NCI-H1417 treated with DMSO at 0.1 percent for 48 hours (cell line): ENCODE measurements around the gene TRABD2B.

Experiments
- DNase-seq: peaks from one replicate; lab custom pipeline; 2025; lab: John Stamatoyannopoulos, UW

The TRABD2B gene

GRCh38 chr1:47796626-47797025, 200.6 kb downstream of the TRABD2B start:
- DNase-seq = no peak

GRCh38 chr1:47795102-47795501, 202.1 kb downstream of the TRABD2B start:
- DNase-seq = no peak

DNA sequence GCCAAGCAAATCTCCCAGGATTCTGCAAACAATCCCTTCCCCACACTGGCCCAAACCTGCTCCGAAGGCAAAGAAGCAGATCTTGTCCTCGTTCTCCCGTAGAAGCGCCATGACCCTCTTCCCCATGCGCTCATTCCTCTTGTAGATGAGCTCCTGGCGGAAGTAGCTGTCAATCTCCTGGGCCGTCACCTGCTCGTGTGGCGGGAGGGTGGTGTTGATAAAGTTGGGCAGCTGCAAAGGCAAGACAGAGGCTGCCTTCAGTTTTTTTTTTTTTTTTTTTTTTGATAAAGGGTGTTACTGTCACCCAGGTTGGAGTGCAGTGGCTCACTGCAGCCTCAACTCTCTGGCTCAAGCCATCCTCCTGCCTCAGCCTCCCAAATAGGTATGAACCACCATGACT, 202.7 kb downstream of the TRABD2B start:
- no peak for DNase-seq

GRCh38 chr1:47794081-47794480, 203.1 kb downstream of the TRABD2B start:
- no peak for DNase-seq

DNA sequence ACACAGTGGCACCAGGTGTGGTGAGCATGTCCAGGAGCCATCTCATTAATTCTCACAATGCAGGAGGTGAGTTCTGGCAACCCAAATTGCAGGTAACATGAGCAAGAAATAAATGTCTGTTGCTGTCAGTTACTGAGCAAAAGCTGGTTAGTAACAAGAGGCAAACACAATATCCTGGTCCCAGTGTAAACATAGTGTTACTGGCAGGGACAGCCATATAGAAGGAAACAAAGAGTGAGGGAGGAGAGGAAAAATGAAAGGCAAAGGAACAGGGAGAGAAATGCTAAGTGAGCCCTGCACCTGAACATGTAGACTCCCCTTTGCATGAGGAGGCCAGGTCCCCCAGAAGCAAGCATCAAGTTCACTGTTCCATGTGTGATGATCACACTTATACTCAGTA, 203.6 kb downstream of the TRABD2B start:
- no peak for DNase-seq

DNA sequence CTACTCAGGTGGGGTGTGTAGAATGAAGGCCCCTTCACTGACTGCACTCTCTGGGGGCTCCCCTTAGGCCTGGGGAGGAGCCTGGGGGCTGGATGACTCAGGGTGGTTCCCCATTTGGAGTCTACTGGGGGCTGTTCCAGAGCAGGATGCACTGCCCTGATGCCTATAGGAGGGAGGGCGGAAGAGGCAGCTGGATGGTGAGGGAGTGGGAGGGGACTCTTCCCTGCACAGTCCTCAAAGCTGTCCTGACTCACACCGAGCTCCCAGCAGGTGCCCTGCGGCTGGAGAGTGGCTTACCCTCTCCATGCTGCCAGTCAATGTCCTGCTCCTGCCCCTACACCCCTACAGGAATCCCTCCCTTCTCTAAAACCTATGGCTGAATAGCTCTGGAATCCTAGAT, 204.4 kb downstream of the TRABD2B start:
- no peak for DNase-seq

DNA sequence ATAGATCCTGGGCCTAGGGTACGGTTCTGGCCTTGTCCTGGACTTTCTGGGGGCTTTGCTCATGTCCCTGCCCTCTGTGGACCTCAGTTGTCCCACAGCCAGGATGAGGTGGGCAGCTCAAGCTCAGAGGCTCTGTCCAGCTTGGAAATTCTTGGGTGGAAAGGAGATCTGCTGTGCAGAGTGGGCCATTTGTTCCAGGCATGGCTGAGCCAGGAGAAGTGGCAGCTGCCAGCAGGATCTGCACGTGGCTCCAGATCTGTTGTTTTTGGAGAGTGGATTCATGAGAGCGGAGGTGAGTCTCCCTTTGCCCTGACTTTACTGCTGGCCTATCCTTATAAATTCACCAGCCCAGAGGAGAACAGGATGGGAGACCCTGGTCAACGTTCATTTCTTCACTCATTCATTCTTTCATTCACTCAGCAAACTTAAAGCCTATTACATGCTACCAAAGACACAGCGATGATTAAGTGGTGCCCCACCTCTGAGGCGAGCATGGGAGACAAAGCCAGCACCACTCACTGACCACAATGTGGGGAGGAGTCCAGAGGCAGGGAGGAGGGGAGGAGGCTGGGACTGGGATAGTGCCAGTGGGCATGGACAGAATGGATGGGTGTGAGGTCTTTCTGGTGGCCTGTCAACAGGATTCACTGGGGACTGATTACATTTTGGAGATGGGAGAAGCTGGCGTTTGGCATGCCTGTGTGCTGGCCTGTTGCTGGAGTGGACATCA, 205.1 kb downstream of the TRABD2B start:
- no peak for DNase-seq

DNA sequence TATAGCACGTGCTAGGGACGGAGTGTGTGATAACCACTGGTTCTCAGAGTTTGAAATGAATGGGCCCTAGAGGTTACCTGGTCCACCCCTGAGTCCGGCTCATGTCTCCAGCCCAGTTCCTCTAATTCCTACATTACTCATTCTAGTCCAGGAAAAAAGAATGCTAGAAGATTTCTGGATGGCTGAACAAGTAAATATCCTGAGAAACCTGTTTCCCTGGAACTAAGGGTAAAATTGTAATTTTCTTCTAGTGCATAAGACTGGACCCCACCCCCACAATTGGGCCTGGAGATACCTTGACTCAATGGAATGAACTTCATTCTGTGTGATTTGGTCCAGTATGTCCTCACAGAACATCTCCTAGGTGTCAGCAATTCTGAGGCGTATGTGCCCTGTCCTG, 208.4 kb downstream of the TRABD2B start:
- no peak for DNase-seq

DNA sequence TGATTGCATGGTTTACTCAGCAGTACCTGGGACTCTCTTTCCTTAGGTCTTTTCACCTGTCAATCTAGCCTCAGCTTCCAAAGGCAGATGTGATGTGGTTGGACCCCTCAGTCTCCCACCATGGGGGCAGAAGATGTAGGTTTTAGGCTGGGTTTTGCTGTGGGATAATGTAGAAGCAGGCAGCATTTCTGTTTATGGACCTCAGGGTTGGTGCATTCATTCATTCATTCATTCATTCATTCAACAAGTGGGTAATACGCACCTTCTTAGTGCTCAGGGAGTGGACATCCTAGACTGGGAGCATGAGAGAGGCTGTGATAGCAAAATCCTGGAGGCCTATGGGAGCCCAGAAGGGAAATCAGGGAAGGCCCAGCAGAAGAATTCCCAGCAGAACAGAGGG, 209.6 kb downstream of the TRABD2B start:
- no peak for DNase-seq

DNA sequence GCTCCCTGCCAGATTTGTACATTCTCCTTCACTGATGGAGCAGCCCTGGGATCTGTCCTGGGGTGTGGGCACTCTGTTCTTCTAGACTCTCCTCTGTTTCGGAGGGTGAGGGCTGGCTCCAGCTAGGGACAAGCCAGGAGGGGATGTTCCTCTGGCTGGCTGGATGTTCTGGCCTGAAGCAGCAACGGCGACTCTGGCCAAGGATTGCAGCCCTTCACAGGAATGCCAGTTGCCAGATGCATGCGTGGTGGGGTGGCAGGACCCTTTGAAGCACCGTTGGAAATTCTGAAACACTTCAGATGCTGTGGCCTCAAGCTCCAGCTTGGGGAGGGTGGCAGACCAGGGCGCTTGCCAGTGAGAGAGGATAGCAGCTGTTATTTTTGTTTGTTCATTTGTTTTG, 210.9 kb downstream of the TRABD2B start:
- DNase-seq = no peak

- no peak for DNase-seq
Measured at GRCh38 chr1:47785561-47786271, 211.5 kb downstream of the TRABD2B start.

DNA sequence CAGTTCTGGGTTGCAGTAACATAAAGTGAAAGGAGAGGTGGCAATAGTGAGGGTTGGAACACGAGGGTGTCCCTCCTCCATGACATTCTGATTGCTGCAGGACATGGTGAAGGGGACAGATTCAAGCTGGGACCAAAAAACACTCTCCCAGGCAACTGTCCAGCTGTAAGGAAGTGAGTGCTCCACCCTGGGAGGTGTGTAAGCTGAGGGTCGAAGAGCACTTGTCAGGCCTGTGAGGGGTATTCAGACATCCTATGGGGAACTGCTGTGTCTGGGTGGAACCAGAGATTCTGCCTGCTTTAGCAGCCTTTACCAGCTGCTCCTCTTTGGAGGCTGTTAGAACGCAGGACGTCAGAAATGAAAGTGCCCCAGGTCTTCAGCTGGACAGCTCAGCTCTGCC, 212.1 kb downstream of the TRABD2B start:
- DNase-seq = no peak

DNA sequence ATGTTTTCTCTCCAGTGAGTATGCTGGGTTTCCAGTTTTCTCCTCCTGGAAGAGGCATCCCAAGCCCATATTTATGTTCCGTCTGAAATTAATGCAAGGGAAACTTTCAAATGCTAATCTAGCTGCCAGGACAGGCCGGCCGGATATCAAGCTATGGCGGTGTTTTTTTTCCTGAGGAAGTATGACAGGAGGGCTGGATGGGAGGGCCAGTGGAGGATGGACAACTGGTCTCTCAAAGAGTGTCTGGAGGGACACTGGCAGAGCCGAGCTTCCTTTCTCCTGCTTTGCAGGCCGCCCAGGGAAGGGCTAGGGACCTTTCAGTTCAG, 212.7 kb downstream of the TRABD2B start:
- no peak for DNase-seq

GRCh38 chr1:47783638-47784496, 213.3 kb downstream of the TRABD2B start:
- DNase-seq = no peak

DNA sequence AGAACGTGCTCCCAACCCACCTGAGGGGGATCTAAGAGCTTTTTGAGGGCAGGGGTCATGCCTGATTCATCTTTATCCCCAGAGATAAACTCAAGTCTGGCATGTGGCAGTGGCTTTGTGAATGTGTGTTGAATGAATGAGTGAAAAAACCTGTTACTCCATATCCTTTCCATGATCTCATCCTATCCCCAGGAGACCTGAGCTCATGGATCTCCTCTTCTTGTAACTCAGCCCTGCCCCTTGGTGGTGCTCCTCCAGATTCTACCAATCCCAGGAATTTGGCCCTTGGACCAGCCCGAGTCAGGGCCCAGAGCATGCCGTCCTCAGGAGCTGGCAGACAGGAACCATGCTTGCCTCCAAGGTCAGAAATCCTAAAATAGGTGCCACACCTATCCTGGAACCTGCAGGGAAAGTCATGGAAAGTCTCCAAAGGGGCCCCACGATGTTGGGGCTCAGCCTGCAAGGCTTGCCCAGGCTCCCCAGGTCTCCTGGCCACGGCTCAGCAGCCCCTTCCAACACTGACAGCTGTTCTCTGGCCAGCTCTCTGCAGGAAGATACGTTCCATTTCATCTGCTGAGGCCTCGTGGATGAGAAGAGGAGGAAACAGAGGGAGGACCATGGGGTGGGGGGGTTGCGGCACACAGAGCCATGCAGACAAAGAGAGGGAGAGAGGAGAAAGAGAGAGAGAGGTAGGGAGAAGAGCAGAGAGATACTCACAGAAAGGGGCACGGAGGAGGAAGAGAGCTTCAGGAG, 214.6 kb downstream of the TRABD2B start:
- DNase-seq = no peak

GRCh38 chr1:47781171-47781959, 215.8 kb downstream of the TRABD2B start:
- DNase-seq = no peak

- no peak for DNase-seq
Measured at GRCh38 chr1:47780469-47780995, 216.7 kb downstream of the TRABD2B start.

DNA sequence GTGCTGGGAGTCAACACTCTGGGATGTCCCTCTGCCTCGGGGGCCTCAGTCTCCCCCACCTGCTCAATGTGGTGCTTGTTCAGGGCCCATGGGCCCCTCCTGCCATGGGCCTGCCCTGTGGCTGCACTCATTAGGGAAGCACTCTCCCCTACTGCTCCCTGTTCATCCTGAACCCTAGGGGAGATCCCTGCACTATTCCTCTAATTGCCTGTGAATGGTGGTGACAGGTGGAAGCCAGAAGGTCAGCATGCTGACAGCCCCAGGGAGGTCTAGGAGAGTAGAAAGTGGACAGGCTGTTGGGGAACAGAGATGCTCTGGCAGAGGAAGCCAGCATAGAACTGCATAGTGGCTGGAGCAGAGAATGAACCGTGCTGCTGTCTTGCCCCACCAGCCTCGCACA, 217.6 kb downstream of the TRABD2B start:
- no peak for DNase-seq

- no peak for DNase-seq
Measured at GRCh38 chr1:47778280-47778679, 218.9 kb downstream of the TRABD2B start.

DNA sequence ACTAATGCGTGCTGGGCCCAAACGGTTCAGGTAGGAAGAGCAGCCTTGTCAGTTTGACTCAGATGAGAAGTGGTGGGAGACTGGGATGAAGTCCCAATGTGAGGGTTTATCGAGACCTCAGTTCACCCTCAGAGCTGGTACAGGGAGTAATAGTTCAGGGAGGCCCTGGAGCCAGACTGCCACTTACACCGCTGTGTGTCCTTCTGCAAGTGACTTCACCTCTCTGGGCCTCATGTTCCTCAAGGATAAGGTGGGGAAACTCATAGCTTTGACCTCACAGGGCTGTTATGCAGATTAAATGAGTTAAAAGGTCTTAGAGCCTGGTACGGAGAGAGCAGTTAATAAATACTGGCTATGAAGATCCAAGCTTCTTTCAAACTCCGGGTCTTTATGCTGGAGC, 219.9 kb downstream of the TRABD2B start:
- no peak for DNase-seq

- DNase-seq = peak; percentile 31
Measured at GRCh38 chr1:47776667-47777131, 220.5 kb downstream of the TRABD2B start.
